HPDE6-E6E7 (cell line): ENCODE data around the gene MTHFD1.
"Not testable (repeated sequence)": the region's sequence is repeated elsewhere in the genome, so short reads cannot be mapped to it uniquely, and the experiment has no call there.

Experiments used
- DNase-seq: peaks from one replicate; pipeline ENCODE4 v3.0.0; 2011; ENCODE audit warnings: missing footprints; ENCODE audit errors: extremely low spot score

The MTHFD1 gene

GRCh38 chr14:64387782-64388532 lies at the start of gene MTHFD1:
Gene MTHFD1 (plus strand): TSS chr14:64388353. CDS start chr14:64388428, 75 bp downstream.
- peak; percentile 99 for DNase-seq

GRCh38 chr14:64338616-64339316 lies 49.4 kb upstream of the MTHFD1 start:
- DNase-seq: peak; percentile 99

- no peak for DNase-seq
These were observed 47.5 kb upstream of the MTHFD1 start for GRCh38 chr14:64340560-64341196.

GRCh38 chr14:64347748-64348147 lies 40.4 kb upstream of the MTHFD1 start:
- no peak for DNase-seq

GRCh38 chr14:64349741-64350490 lies 38.2 kb upstream of the MTHFD1 start:
- DNase-seq: no peak

- no peak for DNase-seq
These were observed 24.8 kb upstream of the MTHFD1 start for GRCh38 chr14:64363265-64363846.

- no peak for DNase-seq
These were observed 23.2 kb upstream of the MTHFD1 start for GRCh38 chr14:64364907-64365306.

GRCh38 chr14:64365358-64365889 lies 22.7 kb upstream of the MTHFD1 start:
- DNase-seq: not testable (repeated sequence)

GRCh38 chr14:64369201-64369600 lies 19.0 kb upstream of the MTHFD1 start:
- DNase-seq: no peak

GRCh38 chr14:64387232-64387781 lies 846 bp upstream of the MTHFD1 start:
- peak; percentile 22 for DNase-seq

GRCh38 chr14:64388533-64389285 lies 556 bp downstream of the MTHFD1 start:
- DNase-seq: peak; percentile 23

GRCh38 chr14:64391113-64391725 lies 3.1 kb downstream of the MTHFD1 start:
- DNase-seq: no peak

- DNase-seq: no peak
These were observed 3.8 kb downstream of the MTHFD1 start for GRCh38 chr14:64391986-64392385.

GRCh38 chr14:64393189-64393726 lies 5.1 kb downstream of the MTHFD1 start:
- not testable (repeated sequence) for DNase-seq

- DNase-seq: no peak
These were observed 6.3 kb downstream of the MTHFD1 start for GRCh38 chr14:64394423-64394822.

GRCh38 chr14:64394977-64395633 lies 7.0 kb downstream of the MTHFD1 start:
- no peak for DNase-seq

GRCh38 chr14:64400829-64401459 lies 12.8 kb downstream of the MTHFD1 start:
- DNase-seq: no peak

- no peak for DNase-seq
These were observed 13.8 kb downstream of the MTHFD1 start for GRCh38 chr14:64401949-64402348.
